ENCODE results near the gene HSPA4. TPM values are rescaled to one million over a fixed set of nuclear protein-coding genes. Genes with fewer than 3 reads are reported as not detected.
"Not testable (repeated sequence)": the region's sequence is repeated elsewhere in the genome, so short reads cannot be mapped to it uniquely, and the experiment has no call there.

HSPA4 gene
- total RNA-seq, 1 experiment from 2014 or later: 296 TPM

DNA sequence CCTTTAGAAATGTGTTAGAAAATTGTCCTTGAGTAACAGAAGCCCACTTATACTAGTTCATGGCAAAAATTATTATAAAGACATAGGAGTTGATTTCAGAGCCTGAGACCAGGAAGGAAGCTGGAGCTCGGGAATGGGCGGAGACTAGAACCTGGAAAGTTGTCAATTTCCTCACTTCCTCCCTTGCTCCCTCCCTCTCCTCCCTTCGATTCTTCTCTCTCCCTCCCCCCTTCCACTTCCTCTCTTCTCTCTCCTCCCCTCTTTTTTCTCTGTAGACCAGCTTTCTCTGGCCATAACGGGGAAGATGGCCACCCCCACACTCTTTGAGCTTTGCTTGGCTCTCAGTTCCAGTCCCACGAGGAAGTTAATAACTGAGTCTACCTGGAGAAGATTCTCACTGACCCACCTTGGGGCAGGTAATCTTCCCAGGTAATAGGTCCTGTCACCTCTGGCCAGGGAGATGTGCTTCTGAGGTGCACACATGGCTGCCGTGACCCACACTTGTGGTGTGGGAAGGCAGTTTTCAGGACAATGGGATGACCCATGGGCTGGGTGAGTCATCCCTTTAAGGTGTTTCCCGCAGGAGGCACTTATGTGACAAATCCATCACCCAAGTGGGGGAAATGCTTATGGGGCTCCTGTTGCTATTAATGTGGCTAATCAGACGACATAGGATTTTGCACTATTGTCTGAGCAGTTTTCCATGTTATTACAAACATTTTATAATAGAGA, 78.7 kb downstream of the HSPA4 start:
- no TSS peak for BruUV-seq (replicated peaks)
- TF ChIP-seq CTCF (IDR thresholded peaks at IDR 0.05; ENCODE audit: unreplicated experiment): no peak
- no peaks in the 10 kb centered on the region for H3K4me1 Mint-ChIP-seq (ENCODE audit: low read depth, unreplicated experiment)
- CTCF ChIA-PET: interaction anchor here (0.7 to 1.3 kb wide), 2 partner anchors 11 to 93 kb away, joined by 3 read pairs; no protein-coding TSS in a partner anchor
- H3K27me3 Mint-ChIP-seq (ENCODE audit: unreplicated experiment): peaks cover 59% of the 10 kb centered on the region
- no peaks in the 10 kb centered on the region for H3K9me3 Mint-ChIP-seq (ENCODE audit: low read depth, unreplicated experiment)
- H3K36me3 Mint-ChIP-seq (ENCODE audit: insufficient read depth, unreplicated experiment): no peaks in the 10 kb centered on the region
- DNase-seq: no peak
- H3K27ac Mint-ChIP-seq (ENCODE audit: unreplicated experiment): no peak overlapping the region
- intact Hi-C loops (cut with micrococcal nuclease; ENCODE audit: unreplicated experiment): no loop called here
- no peak overlapping the region for H3K4me3 Mint-ChIP-seq (ENCODE audit: low read depth, unreplicated experiment)

DNA sequence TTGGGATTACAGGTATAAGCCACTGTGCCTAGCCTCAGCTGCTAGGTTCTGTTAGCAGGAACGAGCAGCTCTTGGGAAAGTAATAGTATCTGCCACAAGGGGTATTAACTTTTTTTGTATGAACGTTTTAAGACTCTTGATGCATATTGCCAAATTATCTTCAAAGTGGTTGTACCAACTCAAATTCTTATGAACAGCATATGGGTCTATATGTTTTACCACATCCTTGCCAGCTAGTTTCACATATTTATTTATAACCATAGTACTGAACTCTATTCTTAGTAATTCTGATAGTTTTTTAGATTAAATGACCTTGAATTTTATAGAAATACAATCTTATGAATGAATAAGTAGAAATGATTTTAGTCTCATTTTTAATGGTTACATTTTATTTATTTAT, 80.9 kb downstream of the HSPA4 start:
- BruUV-seq (replicated peaks): no TSS peak
- no peak for TF ChIP-seq CTCF (IDR thresholded peaks at IDR 0.05; ENCODE audit: unreplicated experiment)
- H3K27me3 Mint-ChIP-seq (ENCODE audit: unreplicated experiment): peaks cover 52% of the 10 kb centered on the region
- no peaks in the 10 kb centered on the region for H3K9me3 Mint-ChIP-seq (ENCODE audit: low read depth, unreplicated experiment)
- no peaks in the 10 kb centered on the region for H3K36me3 Mint-ChIP-seq (ENCODE audit: insufficient read depth, unreplicated experiment)
- no peak overlapping the region for H3K4me3 Mint-ChIP-seq (ENCODE audit: low read depth, unreplicated experiment)
- no peak for DNase-seq
- intact Hi-C loops (cut with micrococcal nuclease; ENCODE audit: unreplicated experiment): no loop called here
- CTCF ChIA-PET: no interaction called here
- H3K27ac Mint-ChIP-seq (ENCODE audit: unreplicated experiment): no peak overlapping the region
- no peaks in the 10 kb centered on the region for H3K4me1 Mint-ChIP-seq (ENCODE audit: low read depth, unreplicated experiment)

DNA sequence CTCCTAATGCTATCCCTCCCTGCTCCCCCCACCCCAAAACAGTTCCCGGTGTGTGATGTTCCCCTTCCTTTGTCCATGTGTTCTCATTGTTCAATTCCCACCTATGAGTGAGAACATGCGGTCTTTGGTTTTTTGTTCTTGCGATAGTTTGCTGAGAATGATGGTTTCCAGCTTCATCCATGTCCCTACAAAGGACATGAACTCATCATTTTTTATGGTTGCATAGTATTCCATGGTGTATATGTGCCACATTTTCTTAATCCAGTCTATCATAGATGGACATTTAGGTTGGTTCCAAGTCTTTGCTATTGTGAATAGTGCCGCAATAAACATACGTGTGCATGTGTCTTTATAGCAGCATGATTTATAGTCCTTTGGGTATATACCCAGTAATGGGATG, 81.4 kb downstream of the HSPA4 start:
- H3K9me3 Mint-ChIP-seq (ENCODE audit: low read depth, unreplicated experiment); H3K36me3 Mint-ChIP-seq (ENCODE audit: insufficient read depth, unreplicated experiment); BruUV-seq (replicated peaks); H3K27ac Mint-ChIP-seq (ENCODE audit: unreplicated experiment); DNase-seq; intact Hi-C loops (cut with micrococcal nuclease; ENCODE audit: unreplicated experiment); H3K4me1 Mint-ChIP-seq (ENCODE audit: low read depth, unreplicated experiment); CTCF ChIA-PET; H3K4me3 Mint-ChIP-seq (ENCODE audit: low read depth, unreplicated experiment): not testable (repeated sequence)
- H3K27me3 Mint-ChIP-seq (ENCODE audit: unreplicated experiment): peaks cover 47% of the 10 kb centered on the region

DNA sequence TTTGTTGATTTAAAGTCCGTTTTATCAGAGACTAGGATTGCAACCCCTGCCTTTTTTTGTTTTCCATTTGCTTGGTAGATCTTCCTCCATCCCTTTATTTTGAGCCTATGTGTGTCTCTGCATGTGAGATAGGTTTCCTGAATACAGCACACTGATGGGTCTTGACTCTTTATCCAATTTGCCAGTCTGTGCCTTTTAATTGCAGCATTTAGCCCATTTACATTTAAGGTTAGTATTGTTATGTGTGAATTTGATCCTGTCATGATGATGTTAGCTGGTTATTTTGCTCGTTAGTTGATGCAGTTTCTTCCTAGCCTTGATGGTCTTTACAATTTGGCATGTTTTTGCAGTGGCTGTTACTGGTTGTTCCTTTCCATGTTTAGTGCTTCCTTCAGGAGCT, 85.1 kb downstream of the HSPA4 start:
- BruUV-seq (replicated peaks); CTCF ChIA-PET; DNase-seq; H3K4me1 Mint-ChIP-seq (ENCODE audit: low read depth, unreplicated experiment); H3K4me3 Mint-ChIP-seq (ENCODE audit: low read depth, unreplicated experiment); H3K36me3 Mint-ChIP-seq (ENCODE audit: insufficient read depth, unreplicated experiment); H3K27ac Mint-ChIP-seq (ENCODE audit: unreplicated experiment); intact Hi-C loops (cut with micrococcal nuclease; ENCODE audit: unreplicated experiment); H3K9me3 Mint-ChIP-seq (ENCODE audit: low read depth, unreplicated experiment): not testable (repeated sequence)
- H3K27me3 Mint-ChIP-seq (ENCODE audit: unreplicated experiment): peaks cover 46% of the 10 kb centered on the region

DNA sequence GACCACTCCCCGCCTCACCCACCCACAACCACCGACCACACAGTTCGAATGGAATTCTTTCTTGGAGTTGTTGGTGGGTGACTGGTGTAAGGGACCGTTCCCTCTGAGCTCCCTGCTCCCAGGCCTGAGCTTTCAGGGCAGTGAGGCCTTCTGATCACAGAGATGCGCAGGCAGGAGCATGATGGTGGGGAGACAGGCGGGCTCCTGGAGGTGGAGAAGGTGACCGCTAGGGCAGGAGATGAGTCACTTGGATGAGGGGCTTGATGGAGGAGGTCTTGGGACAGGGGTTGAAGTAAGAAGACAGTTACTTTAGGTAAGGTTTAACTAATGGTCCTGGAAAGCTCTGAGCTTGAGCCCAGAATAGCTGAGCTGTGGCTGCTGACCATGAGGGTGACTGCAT, 88.5 kb downstream of the HSPA4 start:
- TF ChIP-seq CTCF (IDR thresholded peaks at IDR 0.05; ENCODE audit: unreplicated experiment): no peak
- Mint-ChIP-seq H3K9me3 (ENCODE audit: low read depth, unreplicated experiment) (no peaks in the 10 kb centered on the region), H3K36me3 (ENCODE audit: insufficient read depth, unreplicated experiment) (no peaks in the 10 kb centered on the region), H3K27ac (ENCODE audit: unreplicated experiment) (no peak overlapping the region), H3K4me3 (ENCODE audit: low read depth, unreplicated experiment) (no peak overlapping the region), H3K27me3 (ENCODE audit: unreplicated experiment) (peaks cover 71% of the 10 kb centered on the region), H3K4me1 (ENCODE audit: low read depth, unreplicated experiment) (no peaks in the 10 kb centered on the region)
- no TSS peak for BruUV-seq (replicated peaks)
- CTCF ChIA-PET: interaction anchor here (0.6 kb wide), 1 partner anchor 145 kb away, joined by 3 read pairs; no protein-coding TSS in a partner anchor
- intact Hi-C loops (cut with micrococcal nuclease; ENCODE audit: unreplicated experiment): no loop called here
- no peak for DNase-seq
